HT-29 (cell line): Measurements from ENCODE around the gene TLL1. TPM values are rescaled to one million over a fixed set of nuclear protein-coding genes. Genes with fewer than 3 reads are reported as not detected.

Source experiments
- DNase-seq: peaks from one replicate; pipeline ENCODE4 v3.0.0-alpha.2; 2015; ENCODE audit warnings: low spot score
- total RNA-seq: library from RNA; depleted of rRNA; stranded (reverse); fragments of >200 nt; shearing (Covaris generic); gene quantifications from 2 replicates; pipeline ENCODE4 v1.2.3, GENCODE V29; 2014

Gene TLL1
- total RNA-seq, 1 experiment from 2014 or later = not detected

- no peak for DNase-seq
Measured at GRCh38 chr4:166049036-166049435, 176.0 kb downstream of the TLL1 start.

GRCh38 chr4:166064721-166065120, 191.7 kb downstream of the TLL1 start:
- no peak for DNase-seq

DNA sequence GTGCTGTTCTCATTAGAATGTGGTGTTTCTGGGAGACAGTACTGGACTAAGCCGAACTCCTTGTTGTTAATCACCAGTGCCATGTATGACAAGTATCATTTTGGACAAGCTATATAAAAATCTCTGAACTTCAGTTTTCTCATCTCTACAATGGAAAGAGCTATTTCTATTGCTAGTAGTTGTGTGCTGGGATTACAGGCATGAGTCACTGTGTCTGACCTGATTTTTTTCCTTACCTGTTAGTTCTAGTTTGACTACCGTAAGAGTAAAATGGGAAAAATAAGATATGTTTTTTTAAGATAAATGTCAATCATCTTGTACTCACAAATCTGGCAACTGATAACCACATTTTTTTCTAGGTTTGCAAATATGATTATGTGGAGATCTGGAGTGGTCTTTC, 192.3 kb downstream of the TLL1 start:
- DNase-seq = no peak

DNA sequence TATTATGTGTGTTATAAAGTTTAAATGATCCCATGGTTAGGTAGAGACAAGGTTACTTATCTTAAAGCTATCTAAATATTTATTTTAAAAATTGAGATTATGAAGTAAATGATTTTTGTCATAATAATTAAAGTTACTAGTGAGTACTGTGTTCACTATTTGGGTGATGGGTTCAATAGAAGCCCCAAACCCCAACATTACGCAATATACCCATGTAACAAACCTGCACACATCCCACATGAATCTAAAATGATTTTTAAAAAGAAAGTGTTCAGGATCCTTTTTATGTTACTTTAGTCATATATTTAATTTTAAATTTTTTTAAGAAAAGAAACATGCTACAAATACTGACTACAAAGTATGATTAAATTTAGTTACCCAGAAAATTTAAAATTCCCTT, 193.9 kb downstream of the TLL1 start:
- no peak for DNase-seq

DNA sequence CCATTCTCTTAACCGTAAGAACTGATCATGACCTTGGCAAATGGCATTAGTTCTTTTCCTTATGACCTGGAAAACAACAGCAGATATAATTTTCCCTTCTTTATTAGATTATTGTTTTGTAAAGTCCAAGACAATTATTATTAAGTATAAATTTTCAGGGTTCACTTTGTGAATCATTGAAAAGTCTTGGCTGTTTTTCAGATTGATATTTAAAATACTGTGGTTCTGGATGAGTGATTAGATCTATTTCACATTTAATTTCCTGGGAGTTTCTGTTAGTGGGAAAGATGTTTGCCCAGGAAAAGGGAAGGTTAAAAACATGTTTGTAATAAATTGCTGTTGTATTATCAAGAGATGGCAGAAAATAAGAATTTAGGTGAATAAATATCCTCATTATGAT, 194.9 kb downstream of the TLL1 start:
- DNase-seq = no peak

DNA sequence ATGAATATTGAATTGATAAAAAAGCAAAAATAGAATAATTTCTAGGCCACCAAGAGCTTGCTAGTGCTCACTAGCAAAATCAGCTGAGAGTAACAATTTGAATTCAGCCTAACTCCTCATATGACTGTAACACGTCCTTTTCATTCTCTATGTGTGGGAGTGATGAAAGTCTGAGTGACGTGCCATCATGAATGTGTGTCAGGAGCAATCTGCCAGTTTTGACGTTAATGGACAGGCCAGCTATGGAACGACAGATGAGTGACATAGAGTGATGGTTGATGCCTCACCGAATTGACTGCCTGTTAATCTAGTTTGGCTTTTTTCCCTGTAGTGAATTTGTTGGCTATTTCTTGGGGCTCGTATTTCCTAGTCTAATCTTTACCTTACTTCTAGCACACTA, 200.7 kb downstream of the TLL1 start:
- DNase-seq = no peak

DNA sequence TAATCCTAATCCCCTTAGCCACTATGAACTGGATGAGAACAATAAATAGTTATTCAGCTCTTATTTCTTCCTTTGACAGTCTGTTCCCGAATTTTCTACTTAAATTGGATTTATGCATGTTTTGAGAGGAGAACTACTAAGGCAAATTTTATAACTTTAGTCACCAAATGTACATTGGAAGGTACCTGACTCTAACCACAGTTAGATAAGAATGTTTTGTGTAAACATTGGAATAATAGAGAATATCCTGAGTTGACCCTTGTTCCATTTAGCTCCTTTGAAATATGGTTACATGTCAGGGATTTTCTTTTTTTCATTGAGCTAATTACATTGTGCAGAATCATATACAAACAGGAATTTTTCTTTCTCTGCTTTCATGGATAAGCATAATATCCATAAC, 202.6 kb downstream of the TLL1 start:
- DNase-seq = no peak

GRCh38 chr4:166077782-166078181, 204.7 kb downstream of the TLL1 start:
- no peak for DNase-seq

DNA sequence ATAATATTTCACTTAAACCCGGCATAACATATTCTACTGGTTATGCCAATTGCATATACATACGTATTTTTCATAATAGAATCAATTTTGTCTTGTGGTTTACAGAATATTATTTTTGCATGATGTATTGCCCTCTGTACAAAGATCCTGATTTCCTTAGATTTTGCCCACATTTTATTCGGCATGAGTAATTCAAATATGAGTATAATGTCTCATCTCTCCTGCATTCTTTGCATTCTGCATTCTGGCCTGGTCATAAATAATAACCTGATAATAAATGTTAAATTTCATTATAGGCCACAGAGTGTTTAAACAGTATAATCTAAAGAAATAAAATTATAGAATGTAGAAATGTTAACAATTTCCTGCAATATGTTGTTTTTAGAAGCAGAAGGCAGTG, 205.3 kb downstream of the TLL1 start:
- no peak for DNase-seq

DNA sequence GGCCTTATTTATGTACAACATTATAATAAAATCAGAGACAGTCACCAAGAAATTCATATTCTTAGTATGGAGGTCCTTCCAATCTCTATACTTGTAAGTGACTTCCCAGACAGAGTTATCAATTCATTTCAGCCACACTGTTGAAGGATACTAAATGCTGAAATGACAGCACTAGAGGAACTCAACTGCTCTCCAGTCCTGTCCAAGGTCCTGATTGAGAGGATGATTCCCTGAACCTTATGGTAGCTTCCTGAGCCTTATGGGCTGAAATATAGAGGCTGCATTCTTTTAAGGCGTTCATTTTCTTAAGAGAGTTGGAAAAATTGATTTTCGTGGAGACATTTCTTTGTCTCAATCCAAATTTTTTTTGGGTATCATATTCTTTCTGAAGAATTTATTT, 205.9 kb downstream of the TLL1 start:
- DNase-seq = peak; percentile 6

- DNase-seq = no peak
Measured at GRCh38 chr4:166087569-166087968, 214.5 kb downstream of the TLL1 start.

GRCh38 chr4:166088576-166088975, 215.5 kb downstream of the TLL1 start:
- DNase-seq = no peak

DNA sequence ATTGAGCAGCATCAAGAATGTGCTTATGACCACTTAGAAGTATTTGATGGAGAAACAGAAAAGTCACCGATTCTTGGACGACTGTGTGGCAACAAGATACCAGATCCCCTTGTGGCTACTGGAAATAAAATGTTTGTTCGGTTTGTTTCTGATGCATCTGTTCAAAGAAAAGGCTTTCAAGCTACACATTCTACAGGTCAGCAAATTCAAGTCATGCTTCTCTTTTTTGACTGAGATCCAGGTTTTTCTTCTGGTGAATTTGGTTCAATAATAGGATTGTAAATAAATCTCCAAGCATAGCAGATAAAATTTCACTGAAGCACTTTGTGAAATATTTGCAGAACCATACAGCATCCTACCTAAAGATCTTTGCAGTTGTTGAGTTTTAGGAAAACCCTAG, 218.1 kb downstream of the TLL1 start:
- DNase-seq = no peak

GRCh38 chr4:166091912-166092510, 219.0 kb downstream of the TLL1 start:
- DNase-seq = peak; percentile 33

- DNase-seq = no peak
Measured at GRCh38 chr4:166092797-166093290, 219.8 kb downstream of the TLL1 start.

DNA sequence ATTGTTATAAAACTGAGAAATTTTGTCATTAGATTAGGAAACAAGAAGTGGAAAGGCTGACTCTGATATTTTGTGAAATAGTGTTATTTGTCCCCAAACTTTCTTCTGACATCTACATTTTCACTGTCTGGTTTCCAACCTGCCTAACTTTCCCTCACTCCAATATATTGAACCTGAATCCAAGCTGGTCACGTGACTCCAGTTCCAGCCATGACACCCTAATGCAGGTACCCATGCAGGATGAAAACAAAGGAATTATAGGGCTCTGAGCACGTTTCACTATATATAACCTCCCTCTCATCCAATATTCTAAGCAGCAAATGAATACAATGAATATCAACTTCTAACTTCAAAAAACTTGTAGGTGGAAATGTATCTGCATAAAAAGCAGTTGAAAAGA, 231.6 kb downstream of the TLL1 start:
- DNase-seq = no peak

- DNase-seq = no peak
Measured at GRCh38 chr4:166121897-166122296, 248.9 kb downstream of the TLL1 start.

DNA sequence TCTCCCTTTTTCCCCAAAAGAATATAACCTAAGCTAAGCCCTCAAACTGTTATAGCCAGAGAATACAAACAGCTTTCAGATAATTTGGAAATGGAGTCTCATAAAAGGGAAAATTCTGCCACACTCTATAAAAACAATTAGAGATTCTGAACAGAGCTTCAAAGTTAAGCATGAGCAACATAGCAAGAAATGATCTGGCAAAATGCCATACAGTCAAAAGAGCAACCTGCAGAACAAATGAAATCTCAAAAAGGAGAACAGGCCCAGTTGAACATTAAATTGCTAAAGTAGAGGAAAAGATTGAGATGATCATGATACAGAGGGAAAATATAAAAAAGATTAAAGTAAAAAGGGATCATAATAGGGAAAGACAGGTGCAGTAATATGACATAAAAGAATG, 250.5 kb downstream of the TLL1 start:
- no peak for DNase-seq

DNA sequence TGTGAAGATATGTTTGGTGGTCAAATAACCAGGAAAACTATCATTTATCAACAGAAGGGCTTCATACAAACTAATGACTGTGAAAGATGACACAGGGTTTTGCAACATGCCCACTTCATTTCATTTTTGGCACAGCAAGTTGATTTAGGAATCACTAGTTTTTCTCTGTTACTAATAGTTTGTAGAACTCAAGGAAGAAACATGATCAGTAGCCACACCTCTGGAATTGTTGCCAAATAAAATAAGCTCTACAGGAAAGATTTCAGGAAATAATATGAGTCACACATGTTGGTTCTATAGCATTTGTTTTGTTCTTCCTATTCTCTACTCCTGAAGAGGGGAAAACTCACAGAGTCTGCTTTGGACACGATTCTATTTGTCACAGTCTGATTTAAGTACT, 255.4 kb downstream of the TLL1 start:
- no peak for DNase-seq

GRCh38 chr4:166134285-166134684, 261.2 kb downstream of the TLL1 start:
- DNase-seq = no peak

DNA sequence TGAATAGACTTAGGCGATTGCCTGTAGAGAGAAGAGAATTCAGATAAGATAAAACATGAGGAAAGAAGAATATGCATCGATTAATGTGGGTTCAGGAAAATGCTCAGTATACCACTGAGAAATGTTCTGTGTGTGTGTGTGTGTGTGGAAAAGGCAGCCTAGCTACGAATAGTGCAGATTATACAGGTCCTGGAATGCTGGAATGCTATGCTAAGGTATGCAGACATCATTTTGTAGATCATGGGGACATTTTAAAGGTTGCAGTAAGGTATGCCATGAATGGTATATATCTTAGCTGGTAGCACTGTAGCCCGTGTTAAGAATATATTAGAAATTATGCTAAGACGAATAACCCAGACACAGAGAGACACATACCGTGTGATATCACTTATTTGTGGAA, 267.9 kb downstream of the TLL1 start:
- no peak for DNase-seq

- DNase-seq = no peak
Measured at GRCh38 chr4:166143227-166143626, 270.2 kb downstream of the TLL1 start.

- DNase-seq = no peak
Measured at GRCh38 chr4:166144607-166145006, 271.6 kb downstream of the TLL1 start.
